ENCODE measurements around the gene SERTAD2.

Gene SERTAD2

GRCh38 chr2:64675860-64676259 lies 22.1 kb upstream of the SERTAD2 start:
- in situ Hi-C loops (cut with MboI; ENCODE audit: low sequenced_read_pairs), result no loop called here

- in situ Hi-C loops (cut with MboI; ENCODE audit: low sequenced_read_pairs), result no loop called here
Measured at GRCh38 chr2:64672708-64673107, 19.0 kb upstream of the SERTAD2 start.

- in situ Hi-C loops (cut with MboI; ENCODE audit: low sequenced_read_pairs), result no loop called here
Measured at GRCh38 chr2:64670047-64670446, 16.3 kb upstream of the SERTAD2 start.

- in situ Hi-C loops (cut with MboI; ENCODE audit: low sequenced_read_pairs), result no loop called here
Measured at GRCh38 chr2:64669288-64669687, 15.6 kb upstream of the SERTAD2 start.

GRCh38 chr2:64668542-64668941 lies 14.8 kb upstream of the SERTAD2 start:
- in situ Hi-C loops (cut with MboI; ENCODE audit: low sequenced_read_pairs), result no loop called here

GRCh38 chr2:64667535-64667934 lies 13.8 kb upstream of the SERTAD2 start:
- in situ Hi-C loops (cut with MboI; ENCODE audit: low sequenced_read_pairs), result no loop called here

GRCh38 chr2:64666810-64667438 lies 13.2 kb upstream of the SERTAD2 start:
- in situ Hi-C loops (cut with MboI; ENCODE audit: low sequenced_read_pairs), result no loop called here

GRCh38 chr2:64665709-64666108 lies 12.0 kb upstream of the SERTAD2 start:
- in situ Hi-C loops (cut with MboI; ENCODE audit: low sequenced_read_pairs), result no loop called here

- in situ Hi-C loops (cut with MboI; ENCODE audit: low sequenced_read_pairs), result no loop called here
Measured at GRCh38 chr2:64663402-64663801, 9.7 kb upstream of the SERTAD2 start.

- in situ Hi-C loops (cut with MboI; ENCODE audit: low sequenced_read_pairs), result no loop called here
Measured at GRCh38 chr2:64661741-64662169, 8.0 kb upstream of the SERTAD2 start.

GRCh38 chr2:64659252-64659651 lies 5.5 kb upstream of the SERTAD2 start:
- in situ Hi-C loops (cut with MboI; ENCODE audit: low sequenced_read_pairs), result no loop called here

- in situ Hi-C loops (cut with MboI; ENCODE audit: low sequenced_read_pairs), result no loop called here
Measured at GRCh38 chr2:64658269-64658668, 4.6 kb upstream of the SERTAD2 start.

- in situ Hi-C loops (cut with MboI; ENCODE audit: low sequenced_read_pairs), result no loop called here
Measured at GRCh38 chr2:64657411-64657810, 3.7 kb upstream of the SERTAD2 start.

- in situ Hi-C loops (cut with MboI; ENCODE audit: low sequenced_read_pairs), result no loop called here
Measured at GRCh38 chr2:64656379-64656778, 2.7 kb upstream of the SERTAD2 start.

GRCh38 chr2:64655873-64656272 lies 2.2 kb upstream of the SERTAD2 start:
- in situ Hi-C loops (cut with MboI; ENCODE audit: low sequenced_read_pairs), result no loop called here

GRCh38 chr2:64655018-64655664 lies 1.4 kb upstream of the SERTAD2 start:
- in situ Hi-C loops (cut with MboI; ENCODE audit: low sequenced_read_pairs), result no loop called here

GRCh38 chr2:64654063-64654811 lies 524 bp upstream of the SERTAD2 start:
- in situ Hi-C loops (cut with MboI; ENCODE audit: low sequenced_read_pairs), result no loop called here

- in situ Hi-C loops (cut with MboI; ENCODE audit: low sequenced_read_pairs), result no loop called here
Measured at GRCh38 chr2:64652231-64653108, 1.2 kb downstream of the SERTAD2 start.

- in situ Hi-C loops (cut with MboI; ENCODE audit: low sequenced_read_pairs), result no loop called here
Measured at GRCh38 chr2:64651590-64651989, 2.1 kb downstream of the SERTAD2 start.

GRCh38 chr2:64650722-64651338 lies 2.9 kb downstream of the SERTAD2 start:
- in situ Hi-C loops (cut with MboI; ENCODE audit: low sequenced_read_pairs), result no loop called here

- in situ Hi-C loops (cut with MboI; ENCODE audit: low sequenced_read_pairs), result no loop called here
Measured at GRCh38 chr2:64650296-64650695, 3.4 kb downstream of the SERTAD2 start.

Measured in hTERT RPE-1 (cell line).